B cell (primary cell): ENCODE measurements around the gene ORAI3.

Experiments used
- EZH2 ChIP-seq: IDR thresholded peaks from 2 replicates; pipeline ENCODE4 v1.6.1; 2012; ENCODE audit warnings: borderline replicate concordance, low read depth, mild to moderate bottlenecking, moderate library complexity, low read length; ENCODE audit not compliant: insufficient read depth, poor library complexity, severe bottlenecking
- TF ChIP-seq, protein P1 (sequence below): fragments of 200-600 bp; IDR thresholded peaks from one replicate; pipeline ENCODE4 v1.8.0; 2022; ENCODE audit warnings: antibody characterized with exemption, mild to moderate bottlenecking

GRCh38 chr16:30963925-30964511 is 15.2 kb downstream of the ORAI3 start:
- TF ChIP-seq, protein P1, sequence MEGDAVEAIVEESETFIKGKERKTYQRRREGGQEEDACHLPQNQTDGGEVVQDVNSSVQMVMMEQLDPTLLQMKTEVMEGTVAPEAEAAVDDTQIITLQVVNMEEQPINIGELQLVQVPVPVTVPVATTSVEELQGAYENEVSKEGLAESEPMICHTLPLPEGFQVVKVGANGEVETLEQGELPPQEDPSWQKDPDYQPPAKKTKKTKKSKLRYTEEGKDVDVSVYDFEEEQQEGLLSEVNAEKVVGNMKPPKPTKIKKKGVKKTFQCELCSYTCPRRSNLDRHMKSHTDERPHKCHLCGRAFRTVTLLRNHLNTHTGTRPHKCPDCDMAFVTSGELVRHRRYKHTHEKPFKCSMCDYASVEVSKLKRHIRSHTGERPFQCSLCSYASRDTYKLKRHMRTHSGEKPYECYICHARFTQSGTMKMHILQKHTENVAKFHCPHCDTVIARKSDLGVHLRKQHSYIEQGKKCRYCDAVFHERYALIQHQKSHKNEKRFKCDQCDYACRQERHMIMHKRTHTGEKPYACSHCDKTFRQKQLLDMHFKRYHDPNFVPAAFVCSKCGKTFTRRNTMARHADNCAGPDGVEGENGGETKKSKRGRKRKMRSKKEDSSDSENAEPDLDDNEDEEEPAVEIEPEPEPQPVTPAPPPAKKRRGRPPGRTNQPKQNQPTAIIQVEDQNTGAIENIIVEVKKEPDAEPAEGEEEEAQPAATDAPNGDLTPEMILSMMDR: no peak
- no peak for TF ChIP-seq EZH2
